Lung (tissue), 12 donors: Measurements from ENCODE around the gene KLHL6. TPM values are rescaled to one million over a fixed set of nuclear protein-coding genes. Genes with fewer than 3 reads are reported as not detected.
"Not testable (repeated sequence)": the region's sequence is repeated elsewhere in the genome, so short reads cannot be mapped to it uniquely, and the experiment has no call there.

Experiments used
- ATAC-seq: fragments of 200-7000 bp; cut with Tn5 transposase; one replicate; pipeline ENCODE4 v1.9.1; 2020; ENCODE audit warnings: moderate number of reproducible peaks; ENCODE audit not compliant: insufficient read depth, low FRiP score
- DNase-seq, 3 donors: peaks; one replicate each; pipeline ENCODE4 v3.0.0-alpha.2; 2013 to 2017
- H3K27ac ChIP-seq, 2 donors: one replicate each; pipeline ENCODE4 v1.5.1; 2013; ENCODE audit warnings: mild to moderate bottlenecking in 2 of 2, moderate library complexity in 2 of 2, control low read depth in 1 of 2, inconsistent platforms in 1 of 2, low read depth in 1 of 2, low read length in 1 of 2
- H3K27me3 ChIP-seq, 3 donors: one replicate each; pipeline ENCODE4 v1.5.1; 2013; ENCODE audit warnings: low read length in 2 of 3; ENCODE audit not compliant: control insufficient read depth in 3 of 3, insufficient read depth in 3 of 3
- H3K36me3 ChIP-seq, 4 donors: one replicate each; pipeline ENCODE4 v1.5.1; 2013; ENCODE audit warnings: low read length in 4 of 4, mild to moderate bottlenecking in 1 of 4, moderate library complexity in 1 of 4; ENCODE audit not compliant: control insufficient read depth in 4 of 4, insufficient read depth in 4 of 4
- H3K4me1 ChIP-seq, 5 donors: one replicate each; pipeline ENCODE4 v1.5.1; 2013; ENCODE audit warnings: low read length in 5 of 5, mild to moderate bottlenecking in 2 of 5, moderate library complexity in 1 of 5; ENCODE audit not compliant: control insufficient read depth in 5 of 5, insufficient read depth in 5 of 5
- H3K4me3 ChIP-seq: one replicate; pipeline ENCODE4 v1.5.1; 2013; ENCODE audit warnings: mild to moderate bottlenecking, control low read depth, moderate library complexity
- H3K9ac ChIP-seq, 2 donors: one replicate each; pipeline ENCODE4 v1.5.1; 2013; ENCODE audit warnings: low read length in 2 of 2, control low read depth in 1 of 2; ENCODE audit not compliant: insufficient read depth in 1 of 2
- H3K9me3 ChIP-seq, 4 donors: one replicate each; pipeline ENCODE4 v1.5.1; 2013; ENCODE audit warnings: low read length in 3 of 4, mild to moderate bottlenecking in 1 of 4, moderate library complexity in 1 of 4; ENCODE audit not compliant: control insufficient read depth in 4 of 4, insufficient read depth in 3 of 4
- WGBS, 2 donors: extraction: QIAGEN DNeasy Blood & Tissue Kit; methylation state at CpG; one replicate each; pipeline ENCODE4 v1.1.7; 2013; 5-methylcytosine and 5-hydroxymethylcytosine counted together
- polyA plus RNA-seq, 2 donors: library from polyadenylated mRNA; stranded (reverse); fragments of 200-250 nt; gene quantifications; one replicate each; pipeline ENCODE4 v1.2.1, GENCODE V29; 2013
- total RNA-seq, 2 donors: library from RNA; depleted of rRNA in 1 of 2; stranded (reverse); fragments of >200 nt in 1 of 2; gene quantifications; one replicate each; pipeline ENCODE4 v1.2.1, GENCODE V29; 2014 to 2021
- TF ChIP-seq, protein P1 (sequence below): IDR thresholded peaks from 2 replicates; pipeline ENCODE4 v1.5.1; 2012; ENCODE audit warnings: mild to moderate bottlenecking; ENCODE audit errors: control extremely low read depth, extremely low read depth
- donor health status: control.
- donor health status: control.
- donor health status: Bipolar disorder and iron deficiency.
- donor health status: healthy.
- donor health status: DM: yes; HTN: yes; CAD: no.

Gene KLHL6
- total and polyA plus RNA-seq, 4 donors: 3.4 to 18.0 (median 14.1) TPM

DNA sequence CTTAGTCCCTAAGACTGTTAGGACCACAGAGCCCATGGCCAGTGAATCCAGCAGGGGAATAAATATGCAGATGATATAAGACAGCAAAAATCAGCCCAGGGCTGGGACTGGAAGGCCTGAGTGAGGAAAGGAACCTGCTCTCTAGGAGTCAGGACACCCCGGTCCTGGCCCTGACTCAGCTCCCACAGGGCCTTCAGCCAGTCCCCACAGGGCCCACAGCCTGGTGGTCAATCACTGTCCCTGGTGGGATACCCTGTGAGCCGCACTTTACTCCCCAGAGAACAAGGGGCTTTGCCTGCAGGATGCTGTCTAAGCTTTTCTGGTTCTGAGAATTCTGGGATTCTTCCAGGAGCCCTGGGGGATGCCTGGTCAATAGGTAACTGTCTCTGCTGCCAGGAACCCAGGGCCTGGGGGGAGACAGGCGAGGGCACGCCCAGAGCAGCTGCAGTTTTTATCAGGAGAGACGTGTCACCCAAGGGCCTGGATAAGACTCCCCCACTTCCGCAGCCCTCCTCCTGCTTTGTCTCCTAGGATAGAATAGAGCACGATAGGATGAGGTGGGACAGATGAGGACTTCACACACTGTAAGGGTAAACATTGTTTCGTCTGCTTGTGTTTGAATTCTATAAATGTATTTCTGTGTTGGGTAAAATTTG, 77.6 kb downstream of the KLHL6 start:
- ATAC-seq: no peak
- H3K4me3 ChIP-seq: no peak overlapping the region
- WGBS, 2 donors: 91 to 96% methylated on average over 8 of the region's 8 CpGs

DNA sequence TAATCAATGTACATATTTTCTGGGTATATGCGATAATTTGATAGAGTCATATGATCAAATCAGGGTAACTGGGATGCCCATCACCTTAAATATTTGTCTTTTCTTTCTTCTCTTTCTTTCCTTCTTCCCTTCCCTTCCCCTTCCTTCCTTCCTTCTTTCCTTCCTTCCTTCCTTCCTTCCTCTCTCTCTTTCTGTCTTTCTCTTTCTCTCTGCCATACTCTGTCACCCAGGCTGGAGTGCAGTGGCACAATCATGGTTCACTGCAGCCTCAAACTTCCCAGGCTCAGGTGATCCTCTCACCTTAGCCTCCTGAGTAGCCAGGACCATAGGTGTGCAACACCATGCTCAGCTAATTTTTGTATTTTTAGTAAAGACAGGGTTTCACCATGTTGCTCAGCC, 79.7 kb downstream of the KLHL6 start:
- not testable (repeated sequence) for DNase-seq, ATAC-seq, H3K27me3 ChIP-seq

More for the DNA sequence above, 77.6 kb downstream of the KLHL6 start:
- peaks cover 0 to 3% (median 0%) of the 10 kb centered on the region in 3 donors for H3K27me3 ChIP-seq
- no peak for DNase-seq
- TF ChIP-seq, protein P1, sequence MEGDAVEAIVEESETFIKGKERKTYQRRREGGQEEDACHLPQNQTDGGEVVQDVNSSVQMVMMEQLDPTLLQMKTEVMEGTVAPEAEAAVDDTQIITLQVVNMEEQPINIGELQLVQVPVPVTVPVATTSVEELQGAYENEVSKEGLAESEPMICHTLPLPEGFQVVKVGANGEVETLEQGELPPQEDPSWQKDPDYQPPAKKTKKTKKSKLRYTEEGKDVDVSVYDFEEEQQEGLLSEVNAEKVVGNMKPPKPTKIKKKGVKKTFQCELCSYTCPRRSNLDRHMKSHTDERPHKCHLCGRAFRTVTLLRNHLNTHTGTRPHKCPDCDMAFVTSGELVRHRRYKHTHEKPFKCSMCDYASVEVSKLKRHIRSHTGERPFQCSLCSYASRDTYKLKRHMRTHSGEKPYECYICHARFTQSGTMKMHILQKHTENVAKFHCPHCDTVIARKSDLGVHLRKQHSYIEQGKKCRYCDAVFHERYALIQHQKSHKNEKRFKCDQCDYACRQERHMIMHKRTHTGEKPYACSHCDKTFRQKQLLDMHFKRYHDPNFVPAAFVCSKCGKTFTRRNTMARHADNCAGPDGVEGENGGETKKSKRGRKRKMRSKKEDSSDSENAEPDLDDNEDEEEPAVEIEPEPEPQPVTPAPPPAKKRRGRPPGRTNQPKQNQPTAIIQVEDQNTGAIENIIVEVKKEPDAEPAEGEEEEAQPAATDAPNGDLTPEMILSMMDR: no peak
- no peaks in the 10 kb centered on the region for H3K4me1 ChIP-seq
- no peak overlapping the region for H3K9ac ChIP-seq
- H3K36me3 ChIP-seq: no peaks in the 10 kb centered on the region
- H3K27ac ChIP-seq: no peak overlapping the region
- H3K9me3 ChIP-seq: no peaks in the 10 kb centered on the region

DNA sequence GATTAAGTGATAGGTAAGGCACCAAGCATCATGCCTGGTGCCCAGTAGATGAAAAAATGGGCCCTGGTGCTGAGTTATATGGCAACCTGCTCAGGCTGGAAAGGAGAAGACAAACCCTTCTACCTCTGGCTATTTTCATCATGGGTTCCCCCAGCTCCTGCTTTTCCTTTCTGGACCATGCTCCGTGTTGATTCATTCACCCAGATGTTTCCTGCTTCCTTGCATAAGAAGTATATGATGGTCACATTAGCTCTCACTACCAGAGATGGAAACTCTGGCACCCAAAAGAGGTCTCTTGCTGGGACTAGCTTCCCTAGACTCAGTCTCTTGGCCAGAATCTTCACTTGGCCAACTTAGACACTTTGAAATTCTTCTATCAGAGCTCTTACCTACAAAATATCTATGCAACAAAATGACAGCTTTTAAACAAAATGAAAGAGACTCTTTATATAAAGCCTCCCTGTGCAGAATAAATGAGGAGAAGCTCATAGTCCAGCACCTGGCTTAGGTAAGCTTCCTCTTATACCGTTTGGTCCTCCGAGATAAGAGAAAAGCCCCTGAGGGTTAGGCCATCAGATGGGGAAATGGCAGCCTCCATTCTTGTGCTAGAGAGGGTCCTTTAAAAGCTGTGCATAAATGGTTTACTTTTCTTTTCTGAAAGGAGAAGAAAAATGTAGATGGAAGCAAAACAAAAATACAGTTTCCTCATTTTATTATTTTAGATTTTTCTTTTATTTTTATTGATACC, 80.3 kb downstream of the KLHL6 start:
- Histone ChIP-seq H3K36me3 (no peaks in the 10 kb centered on the region), H3K27me3 (peaks cover 0 to 3% (median 0%) of the 10 kb centered on the region in 3 donors), H3K9ac (no peak overlapping the region), H3K4me1 (no peaks in the 10 kb centered on the region), H3K4me3 (no peak overlapping the region), H3K27ac (no peak overlapping the region), H3K9me3 (no peaks in the 10 kb centered on the region)
- 37 to 54% methylated on average over 3 of the region's 3 CpGs for WGBS, 2 donors
- TF ChIP-seq, protein P1: no peak
- peak in 2 of 3 donors; percentile 18 to 29 for DNase-seq
- ATAC-seq: no peak

More for the DNA sequence above, 79.7 kb downstream of the KLHL6 start:
- H3K4me3 ChIP-seq, H3K27ac ChIP-seq, H3K9me3 ChIP-seq, H3K36me3 ChIP-seq, H3K4me1 ChIP-seq, H3K9ac ChIP-seq: not testable (repeated sequence)
- 98 to 100% methylated on average over 1 of the region's 1 CpG for WGBS, 2 donors

DNA sequence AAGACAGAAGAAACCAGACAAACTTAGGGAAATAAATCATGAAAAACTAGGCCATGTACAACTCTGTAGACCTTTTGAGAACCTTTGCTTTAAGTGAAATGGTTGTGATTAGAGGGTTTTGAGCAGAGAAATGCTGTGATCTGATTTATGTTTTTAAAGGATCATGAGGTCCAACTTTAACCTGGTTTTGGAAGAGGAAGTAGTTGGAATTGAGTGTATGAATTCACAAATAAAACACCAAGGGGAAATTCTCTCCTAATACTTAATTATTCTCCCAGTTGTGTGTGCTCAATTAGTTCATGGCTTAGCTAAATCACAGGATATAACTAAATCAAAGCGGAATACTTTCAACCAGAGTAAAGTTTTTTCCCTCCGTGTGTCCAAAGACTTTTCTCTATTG, 81.5 kb downstream of the KLHL6 start:
- 91 to 95% methylated on average over 2 of the region's 2 CpGs for WGBS, 2 donors
- TF ChIP-seq, protein P1: no peak
- no peak for ATAC-seq
- H3K27ac ChIP-seq: no peak overlapping the region
- no peak overlapping the region for H3K4me3 ChIP-seq
- DNase-seq: no peak
- H3K36me3 ChIP-seq: no peaks in the 10 kb centered on the region
- H3K27me3 ChIP-seq: peaks cover 0 to 3% (median 0%) of the 10 kb centered on the region in 3 donors
- H3K9ac ChIP-seq: no peak overlapping the region
- no peaks in the 10 kb centered on the region for H3K9me3 ChIP-seq
- H3K4me1 ChIP-seq: no peaks in the 10 kb centered on the region
